ENCODE measurements around the gene CLEC16A. TPM values are rescaled to one million over a fixed set of nuclear protein-coding genes. Genes with fewer than 3 reads are reported as not detected.
"Not testable (repeated sequence)": the region's sequence is repeated elsewhere in the genome, so short reads cannot be mapped to it uniquely, and the experiment has no call there.

Gene CLEC16A
- total and polyA plus RNA-seq, 2 experiments from 2014 or later = 9.9 to 24.1 TPM

- H3K79me2 ChIP-seq (replicated peaks; ENCODE audit: insufficient read depth); H2AFZ ChIP-seq; H4K20me1 ChIP-seq (replicated peaks; ENCODE audit: insufficient read depth); H3K27ac ChIP-seq (ENCODE audit: low read depth); H3K27me3 ChIP-seq (ENCODE audit: insufficient read depth); H3K27ac Mint-ChIP-seq; H3K9me2 ChIP-seq (ENCODE audit: insufficient read depth); H3F3A ChIP-seq (replicated peaks; ENCODE audit: low read depth); H3K36me3 ChIP-seq (ENCODE audit: insufficient read depth); H3K4me3 Mint-ChIP-seq; DNase-seq (ENCODE audit: low spot score); H3K36me3 Mint-ChIP-seq (ENCODE audit: low read depth); H3K4me1 ChIP-seq (ENCODE audit: insufficient read depth); ATAC-seq; H3K4me3 ChIP-seq; H3K27me3 Mint-ChIP-seq (ENCODE audit: insufficient read depth, low read depth, poor library complexity); H3K4me2 ChIP-seq; H3K9me3 Mint-ChIP-seq: not testable (repeated sequence)
- H3K4me1 Mint-ChIP-seq = peaks cover 15% of the 10 kb centered on the region
These were observed 158.9 kb downstream of the CLEC16A start for GRCh38 chr16:11103301-11103700.

GRCh38 chr16:11104168-11105037 is 160.0 kb downstream of the CLEC16A start:
- Histone ChIP-seq H3K4me1 (ENCODE audit: insufficient read depth) (peaks cover 4% of the 10 kb centered on the region; the same call in 1 of the 2 replicates), H3K4me3 (no peak overlapping the region), H3K9me2 (ENCODE audit: insufficient read depth) (no peaks in the 10 kb centered on the region), H2AFZ (no peak overlapping the region), H3K79me2 (replicated peaks; ENCODE audit: insufficient read depth) (no peaks in the 10 kb centered on the region), H4K20me1 (replicated peaks; ENCODE audit: insufficient read depth) (no peaks in the 10 kb centered on the region), H3F3A (replicated peaks; ENCODE audit: low read depth) (no peaks in the 10 kb centered on the region), H3K4me2 (no peak overlapping the region), H3K36me3 (ENCODE audit: insufficient read depth) (no peaks in the 10 kb centered on the region), H3K27me3 (ENCODE audit: insufficient read depth) (no peaks in the 10 kb centered on the region), H3K27ac (ENCODE audit: low read depth) (no peak overlapping the region)
- Mint-ChIP-seq H3K9me3 (no peaks in the 10 kb centered on the region; the same call in 2 of the 3 replicates), H3K4me3 (no peak overlapping the region), H3K27me3 (ENCODE audit: insufficient read depth, low read depth, poor library complexity) (peaks cover 7% of the 10 kb centered on the region), H3K36me3 (ENCODE audit: low read depth) (no peaks in the 10 kb centered on the region), H3K27ac (no peak overlapping the region), H3K4me1 (peaks cover 15% of the 10 kb centered on the region)
- TF ChIP-seq CREB1 (CRISPR knock-in tag; IDR thresholded peaks at IDR 0.05; ENCODE audit: low read depth) (no peak), EZH2 (IDR thresholded peaks at IDR 0.05; ENCODE audit: low read depth, unreplicated experiment) (no peak), JUNB (IDR thresholded peaks at IDR 0.05; ENCODE audit: unreplicated experiment) (no peak), EZH2phosphoT487 (IDR thresholded peaks at IDR 0.05; ENCODE audit: unreplicated experiment) (no peak), POLR2AphosphoS5 (IDR thresholded peaks at IDR 0.05; ENCODE audit: low read depth) (no peak), ZNF331 (CRISPR knock-in tag; IDR thresholded peaks at IDR 0.05; ENCODE audit: low read depth) (no peak), NANOG (IDR thresholded peaks at IDR 0.05; ENCODE audit: borderline replicate concordance) (no peak)
- ATAC-seq = no peak
- no peak for DNase-seq (ENCODE audit: low spot score)

- Histone ChIP-seq H2AFZ (no peak overlapping the region), H3K9me2 (ENCODE audit: insufficient read depth) (no peaks in the 10 kb centered on the region), H3K4me3 (no peak overlapping the region), H4K20me1 (replicated peaks; ENCODE audit: insufficient read depth) (no peaks in the 10 kb centered on the region), H3K27me3 (ENCODE audit: insufficient read depth) (no peaks in the 10 kb centered on the region), H3K4me2 (no peak overlapping the region), H3K4me1 (ENCODE audit: insufficient read depth) (peaks cover 4% of the 10 kb centered on the region; the same call in 1 of the 2 replicates), H3K79me2 (replicated peaks; ENCODE audit: insufficient read depth) (no peaks in the 10 kb centered on the region), H3K27ac (ENCODE audit: low read depth) (no peak overlapping the region), H3K36me3 (ENCODE audit: insufficient read depth) (no peaks in the 10 kb centered on the region), H3F3A (replicated peaks; ENCODE audit: low read depth) (no peaks in the 10 kb centered on the region)
- Mint-ChIP-seq H3K36me3 (ENCODE audit: low read depth) (no peaks in the 10 kb centered on the region), H3K4me1 (peaks cover 8% of the 10 kb centered on the region), H3K27me3 (ENCODE audit: insufficient read depth, low read depth, poor library complexity) (peaks cover 14% of the 10 kb centered on the region), H3K9me3 (no peaks in the 10 kb centered on the region; the same call in 2 of the 3 replicates), H3K27ac (no peak overlapping the region), H3K4me3 (no peak overlapping the region)
- DNase-seq (ENCODE audit: low spot score) (no peak), ATAC-seq (no peak)
- no peak for TF ChIP-seq CTCF (conservative IDR thresholded peaks at IDR 0.05; ENCODE audit: low read depth in 2 of 2)
- TF ChIP-seq JUNB (IDR thresholded peaks at IDR 0.05; ENCODE audit: unreplicated experiment) = no peak
- no peak for TF ChIP-seq ZNF114 (CRISPR knock-in tag; IDR thresholded peaks at IDR 0.05)
- TF ChIP-seq NANOG (IDR thresholded peaks at IDR 0.05; ENCODE audit: borderline replicate concordance) = no peak
- TF ChIP-seq CREB1 (CRISPR knock-in tag; IDR thresholded peaks at IDR 0.05; ENCODE audit: low read depth) = no peak
- TF ChIP-seq ZNF331 (CRISPR knock-in tag; IDR thresholded peaks at IDR 0.05; ENCODE audit: low read depth) = no peak
- no peak for TF ChIP-seq POLR2AphosphoS5 (IDR thresholded peaks at IDR 0.05; ENCODE audit: low read depth)
- TF ChIP-seq REST (IDR thresholded peaks at IDR 0.05; ENCODE audit: unreplicated experiment) = no peak
- no peak for TF ChIP-seq STAT1 (IDR thresholded peaks at IDR 0.05; ENCODE audit: unreplicated experiment)
These were observed 160.9 kb downstream of the CLEC16A start for GRCh38 chr16:11105038-11105903.

Measured in GM23338 (cell line).